Stimulated activated CD4-positive, alpha-beta T cell treated with anti-CD3 and anti-CD28 coated beads, Interleukin-4, amount 100 ng/mL, for 24 hours (primary cell): Measurements from ENCODE around the gene SIX4.
"Not testable (repeated sequence)": the region's sequence is repeated elsewhere in the genome, so short reads cannot be mapped to it uniquely, and the experiment has no call there.

Experiments used
- DNase-seq: peaks from one replicate; pipeline ENCODE4 v3.0.0-alpha.2; 2020

SIX4 gene

DNA sequence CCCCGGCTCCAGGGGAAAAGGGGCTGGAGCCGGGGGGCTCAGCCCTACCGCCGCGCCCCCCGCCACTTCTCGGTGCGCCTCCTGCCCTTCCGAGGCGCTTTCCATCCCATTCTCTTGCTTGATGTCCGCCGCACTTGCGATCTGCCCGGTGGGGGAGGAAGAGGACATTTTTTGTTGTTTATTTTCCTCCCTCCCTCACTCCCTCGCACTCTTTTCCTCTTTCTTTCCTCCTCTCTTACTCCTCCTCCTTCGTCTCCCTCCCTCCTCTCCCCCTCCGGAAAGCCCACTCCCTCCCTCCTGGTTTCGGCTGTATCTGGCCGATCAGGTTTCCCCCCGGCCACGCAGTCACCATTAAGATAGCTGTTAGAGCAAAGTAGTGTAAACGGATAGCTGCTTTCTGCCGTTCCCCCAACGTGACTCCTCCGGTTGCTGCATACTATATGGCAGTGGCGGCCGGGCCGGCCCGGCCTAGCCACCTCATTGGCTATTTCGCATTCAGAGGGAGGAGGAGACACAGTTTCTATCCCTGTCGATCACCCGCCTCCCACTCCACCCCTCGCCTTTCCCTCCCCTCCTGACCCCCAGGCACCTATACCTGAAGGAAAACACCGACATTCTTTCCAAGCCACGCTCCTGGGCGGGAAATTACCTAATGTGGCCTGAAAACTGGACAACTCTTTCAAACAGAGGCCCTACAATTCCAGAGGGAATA, at the start of gene SIX4:
SIX4 (minus strand) TSS at position 445 of the 712 bp plus-strand sequence; CDS start at position 168, 277 bp downstream.
- peak; percentile 11 for DNase-seq

DNA sequence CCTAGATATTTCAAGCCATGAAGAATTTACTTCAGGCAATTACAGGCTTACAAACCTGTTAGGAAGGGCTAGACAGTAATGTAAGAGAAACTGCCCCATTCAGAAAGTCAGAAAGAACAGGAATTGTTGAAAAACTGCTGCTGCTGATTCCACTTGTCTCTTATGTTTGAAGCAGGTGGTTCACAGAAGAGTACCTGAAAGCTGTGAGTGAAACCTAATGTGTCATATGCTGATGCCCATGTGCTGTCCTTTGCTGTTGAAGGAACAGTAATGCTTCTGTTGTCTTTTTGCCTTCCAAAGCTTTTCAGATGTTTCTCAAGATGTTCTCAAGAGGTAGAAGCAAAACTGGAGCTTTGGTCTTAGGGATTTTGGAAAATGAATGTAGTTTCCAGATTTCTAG, 49.4 kb upstream of the SIX4 start:
- no peak for DNase-seq

GRCh38 chr14:60771117-60771516, 47.0 kb upstream of the SIX4 start:
- DNase-seq = no peak

GRCh38 chr14:60768602-60769001, 44.5 kb upstream of the SIX4 start:
- DNase-seq = no peak

DNA sequence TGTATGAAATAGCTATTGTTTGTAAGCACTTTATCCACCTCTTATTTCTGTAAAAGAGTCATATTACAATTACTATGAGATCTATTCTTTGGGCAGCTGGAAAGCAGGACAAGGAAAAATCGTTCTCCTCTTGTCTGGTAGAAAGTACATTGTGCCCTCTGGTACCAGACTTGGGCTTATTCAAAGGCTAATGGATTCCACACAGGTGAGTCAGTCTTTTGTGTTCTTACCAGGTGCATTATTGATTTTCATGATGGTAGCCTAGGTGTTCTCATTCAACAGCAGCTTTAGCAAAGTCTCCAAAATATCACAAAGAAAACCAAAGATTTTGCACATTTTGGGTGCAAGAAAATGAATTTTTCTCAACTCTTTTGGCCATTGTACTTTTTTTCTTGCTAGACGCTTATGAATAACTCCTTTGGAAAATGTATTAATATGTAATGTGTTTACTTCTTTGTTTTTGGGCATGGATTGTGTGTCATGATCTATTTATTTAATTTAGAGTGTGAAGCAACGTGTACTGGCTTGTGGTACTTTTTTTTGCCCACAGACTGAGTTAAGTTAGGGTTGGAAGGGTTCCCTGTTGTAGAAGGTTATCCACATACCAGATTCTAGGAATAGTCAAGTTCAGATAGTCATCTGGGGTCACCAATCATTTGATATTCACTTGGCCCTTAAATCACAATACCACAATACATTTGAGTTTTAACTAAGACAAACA, 36.7 kb upstream of the SIX4 start:
- DNase-seq = no peak

GRCh38 chr14:60760209-60760608, 36.1 kb upstream of the SIX4 start:
- no peak for DNase-seq

DNA sequence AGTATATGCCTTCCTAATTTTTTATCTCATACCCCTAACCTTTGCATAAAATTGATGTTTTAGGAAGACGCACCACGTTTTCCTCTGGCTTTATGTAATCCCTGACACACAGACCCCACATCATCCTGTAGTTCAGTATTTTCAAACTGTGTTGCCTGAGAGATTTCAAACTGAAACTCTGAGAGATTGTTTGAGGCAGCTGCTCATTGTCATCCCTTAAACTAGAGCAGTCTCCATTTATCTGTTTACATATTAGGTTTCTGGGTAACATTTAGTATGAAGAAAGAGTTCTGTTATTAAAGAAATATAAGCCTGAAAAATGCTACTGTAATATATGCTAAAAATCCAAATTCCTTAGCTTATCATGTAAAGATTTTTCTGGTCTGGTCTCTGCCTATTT, 34.7 kb upstream of the SIX4 start:
- DNase-seq = no peak

- no peak for DNase-seq
Measured at GRCh38 chr14:60757567-60758002, 33.4 kb upstream of the SIX4 start.

GRCh38 chr14:60756847-60757246, 32.7 kb upstream of the SIX4 start:
- no peak for DNase-seq

GRCh38 chr14:60753264-60754119, 29.3 kb upstream of the SIX4 start:
- DNase-seq = peak; percentile 60

DNA sequence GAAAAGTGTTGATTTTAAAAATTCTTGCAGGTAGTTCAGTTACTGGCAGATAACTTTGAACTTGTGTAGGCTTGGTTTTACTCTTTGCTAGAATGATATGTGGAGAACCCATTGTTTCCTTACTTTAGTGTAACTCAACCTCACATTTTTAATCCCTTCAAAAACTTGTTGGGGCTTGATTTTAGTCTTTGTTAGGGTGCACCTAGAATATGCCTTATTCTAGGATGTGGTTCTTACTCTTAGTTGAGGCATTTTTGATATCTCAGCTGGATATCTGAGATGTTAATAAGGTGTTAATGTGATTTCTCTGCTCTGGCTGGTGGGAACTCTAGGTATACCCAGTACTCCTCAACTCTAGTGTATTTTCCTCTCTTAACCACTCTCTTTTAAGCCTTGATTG, 20.4 kb upstream of the SIX4 start:
- DNase-seq = no peak

GRCh38 chr14:60738843-60739508, 14.8 kb upstream of the SIX4 start:
- DNase-seq = no peak

GRCh38 chr14:60736494-60736893, 12.3 kb upstream of the SIX4 start:
- DNase-seq = no peak

- DNase-seq = no peak
Measured at GRCh38 chr14:60735416-60735815, 11.3 kb upstream of the SIX4 start.

DNA sequence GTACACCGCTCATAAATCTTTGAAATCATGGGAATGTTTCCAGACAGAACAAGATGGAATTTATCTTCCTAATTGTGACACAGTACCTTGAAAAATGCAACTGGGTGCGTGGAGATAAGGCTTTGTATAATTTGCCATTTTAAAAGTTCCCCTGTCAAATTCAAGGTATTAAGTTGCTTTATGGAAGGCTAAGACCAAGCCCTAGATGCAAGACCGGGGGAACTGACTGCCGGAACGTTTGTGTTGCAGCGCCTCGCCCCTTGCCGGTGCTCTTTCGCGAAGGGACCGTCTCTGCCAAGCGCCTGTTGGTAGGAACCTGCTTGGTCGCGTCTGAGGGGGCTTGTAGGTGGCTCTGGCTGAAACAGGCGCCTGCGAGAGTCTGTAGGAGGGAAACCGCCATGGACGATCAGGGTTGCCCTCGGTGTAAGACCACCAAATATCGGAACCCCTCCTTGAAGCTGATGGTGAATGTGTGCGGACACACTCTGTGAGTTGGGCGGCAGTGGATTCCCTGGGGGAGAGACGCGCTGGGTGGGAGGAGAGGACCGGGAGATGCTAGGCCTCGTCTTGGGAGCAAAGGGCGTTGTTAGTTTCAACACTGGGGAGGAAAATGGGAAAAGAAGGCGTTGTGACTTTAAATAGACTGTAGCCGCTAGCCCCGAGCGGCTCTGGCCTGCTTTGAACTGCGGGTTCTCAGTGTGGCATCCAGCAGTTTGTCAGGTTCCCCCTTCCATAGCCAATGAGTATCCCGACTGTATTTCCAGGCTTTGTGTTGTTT, 10.5 kb upstream of the SIX4 start, which contains the start of gene MNAT1:
MNAT1 (plus strand) TSS at position 297 of the 778 bp plus-strand sequence; CDS start at position 399, 102 bp downstream.
- DNase-seq = peak; percentile 81

GRCh38 chr14:60732840-60733483, 8.8 kb upstream of the SIX4 start:
- no peak for DNase-seq

GRCh38 chr14:60731291-60731690, 7.1 kb upstream of the SIX4 start:
- not testable (repeated sequence) for DNase-seq

- DNase-seq = peak; percentile 18
Measured at GRCh38 chr14:60723116-60723906, 840 bp downstream of the SIX4 start.

- peak; percentile 15 for DNase-seq
Measured at GRCh38 chr14:60722357-60723115, 1.6 kb downstream of the SIX4 start.

DNA sequence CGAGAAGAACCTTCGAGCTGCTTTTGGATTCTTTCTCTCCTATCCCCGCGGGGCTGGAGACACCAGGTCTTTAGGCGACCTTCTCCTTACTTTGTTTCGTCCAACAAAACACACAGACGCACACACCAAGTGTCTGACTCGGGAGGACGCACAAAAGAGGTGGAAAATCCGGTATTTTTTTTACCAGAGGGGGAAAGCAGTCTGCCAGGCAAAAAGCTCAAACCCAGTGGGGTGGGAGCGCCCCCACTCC, 2.1 kb downstream of the SIX4 start:
- DNase-seq = no peak
